ENCODE data around the gene VPS26A. TPM values are rescaled to one million over a fixed set of nuclear protein-coding genes. Genes with fewer than 3 reads are reported as not detected.

Gene VPS26A
- total RNA-seq, 2 experiments from 2014 or later, result 32.8 to 33.0 TPM

- ChIA-PET POLR2A (no interaction called here), CTCF (interaction anchor here (1.0 to 1.3 kb wide), 2 partner anchors 19 to 60 kb away, joined by 3 to 4 read pairs; no protein-coding TSS in a partner anchor)
- peaks cover 72% of the 10 kb centered on the region for H3K36me3 ChIP-seq (ENCODE audit: insufficient read depth, low read length)
Measured at GRCh38 chr10:69186524-69186923, 62.5 kb downstream of the VPS26A start.

GRCh38 chr10:69201045-69201444 lies 77.1 kb downstream of the VPS26A start:
- CTCF ChIA-PET, result no interaction called here
- Mint-ChIP-seq H3K4me1 (ENCODE audit: low read depth) (no peaks in the 10 kb centered on the region), H3K36me3 (ENCODE audit: low read depth) (peaks cover 82% of the 10 kb centered on the region), H3K27me3 (no peaks in the 10 kb centered on the region), H3K4me3 (no peak overlapping the region), H3K9me3 (no peaks in the 10 kb centered on the region), H3K27ac (no peak overlapping the region)
- Histone ChIP-seq H3K4me1 (ENCODE audit: insufficient read depth, low read length) (peaks cover 20% of the 10 kb centered on the region), H3K36me3 (ENCODE audit: insufficient read depth, low read length) (peaks cover 62% of the 10 kb centered on the region), H3K27me3 (ENCODE audit: control insufficient read depth in 1 of 2, insufficient read depth in 2 of 2, low read length in 2 of 2) (no peaks in the 10 kb centered on the region), H3K4me3 (ENCODE audit: low read length) (no peak overlapping the region), H3K9me3 (ENCODE audit: control insufficient read depth in 1 of 2, insufficient read depth in 1 of 2, low read length in 2 of 2) (no peaks in the 10 kb centered on the region), H3K27ac (ENCODE audit: low read depth in 1 of 2, low read length in 2 of 2) (no peak overlapping the region)
- no peak for ATAC-seq (ENCODE audit: poor library complexity)
- POLR2A ChIA-PET, result no interaction called here
- intact Hi-C loops (cut with DNase I, micrococcal nuclease), result no loop called here
- TF ChIP-seq, protein P1, sequence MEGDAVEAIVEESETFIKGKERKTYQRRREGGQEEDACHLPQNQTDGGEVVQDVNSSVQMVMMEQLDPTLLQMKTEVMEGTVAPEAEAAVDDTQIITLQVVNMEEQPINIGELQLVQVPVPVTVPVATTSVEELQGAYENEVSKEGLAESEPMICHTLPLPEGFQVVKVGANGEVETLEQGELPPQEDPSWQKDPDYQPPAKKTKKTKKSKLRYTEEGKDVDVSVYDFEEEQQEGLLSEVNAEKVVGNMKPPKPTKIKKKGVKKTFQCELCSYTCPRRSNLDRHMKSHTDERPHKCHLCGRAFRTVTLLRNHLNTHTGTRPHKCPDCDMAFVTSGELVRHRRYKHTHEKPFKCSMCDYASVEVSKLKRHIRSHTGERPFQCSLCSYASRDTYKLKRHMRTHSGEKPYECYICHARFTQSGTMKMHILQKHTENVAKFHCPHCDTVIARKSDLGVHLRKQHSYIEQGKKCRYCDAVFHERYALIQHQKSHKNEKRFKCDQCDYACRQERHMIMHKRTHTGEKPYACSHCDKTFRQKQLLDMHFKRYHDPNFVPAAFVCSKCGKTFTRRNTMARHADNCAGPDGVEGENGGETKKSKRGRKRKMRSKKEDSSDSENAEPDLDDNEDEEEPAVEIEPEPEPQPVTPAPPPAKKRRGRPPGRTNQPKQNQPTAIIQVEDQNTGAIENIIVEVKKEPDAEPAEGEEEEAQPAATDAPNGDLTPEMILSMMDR (IDR thresholded peaks at IDR 0.05), result no peak
- no peak for DNase-seq

More at GRCh38 chr10:69186524-69186923, 62.5 kb downstream of the VPS26A start:
- Mint-ChIP-seq H3K4me1 (ENCODE audit: low read depth) (peaks cover 27% of the 10 kb centered on the region), H3K27ac (no peak overlapping the region), H3K27me3 (no peaks in the 10 kb centered on the region), H3K4me3 (no peak overlapping the region), H3K9me3 (no peaks in the 10 kb centered on the region), H3K36me3 (ENCODE audit: low read depth) (peaks cover 84% of the 10 kb centered on the region)
- TF ChIP-seq, protein P1 (IDR thresholded peaks at IDR 0.05), result no peak
- ATAC-seq (ENCODE audit: poor library complexity) (no peak), DNase-seq (no peak)
- no peaks in the 10 kb centered on the region for H3K27me3 ChIP-seq (ENCODE audit: control insufficient read depth in 1 of 2, insufficient read depth in 2 of 2, low read length in 2 of 2)
- no peak overlapping the region for H3K4me3 ChIP-seq (ENCODE audit: low read length)
- no peak overlapping the region for H3K27ac ChIP-seq (ENCODE audit: low read depth in 1 of 2, low read length in 2 of 2)
- H3K4me1 ChIP-seq (ENCODE audit: insufficient read depth, low read length), result peaks cover under 1% of the 10 kb centered on the region
- intact Hi-C loops (cut with DNase I, micrococcal nuclease), result loop anchor here in 1 of 2 experiments (10.0 kb wide), 1 partner anchor 462 kb away; the partner anchor contains the start of gene CCAR1
- no peaks in the 10 kb centered on the region for H3K9me3 ChIP-seq (ENCODE audit: control insufficient read depth in 1 of 2, insufficient read depth in 1 of 2, low read length in 2 of 2)

GRCh38 chr10:69202332-69202731 lies 78.4 kb downstream of the VPS26A start:
- Histone ChIP-seq H3K9me3 (ENCODE audit: control insufficient read depth in 1 of 2, insufficient read depth in 1 of 2, low read length in 2 of 2) (no peaks in the 10 kb centered on the region), H3K27ac (ENCODE audit: low read depth in 1 of 2, low read length in 2 of 2) (peak overlapping the region in 1 of 2 donors; percentile 1), H3K36me3 (ENCODE audit: insufficient read depth, low read length) (peaks cover 61% of the 10 kb centered on the region), H3K27me3 (ENCODE audit: control insufficient read depth in 1 of 2, insufficient read depth in 2 of 2, low read length in 2 of 2) (no peaks in the 10 kb centered on the region), H3K4me3 (ENCODE audit: low read length) (no peak overlapping the region), H3K4me1 (ENCODE audit: insufficient read depth, low read length) (peaks cover 22% of the 10 kb centered on the region)
- Mint-ChIP-seq H3K36me3 (ENCODE audit: low read depth) (peaks cover 81% of the 10 kb centered on the region), H3K4me3 (no peak overlapping the region), H3K9me3 (no peaks in the 10 kb centered on the region), H3K27ac (no peak overlapping the region), H3K4me1 (ENCODE audit: low read depth) (no peaks in the 10 kb centered on the region), H3K27me3 (no peaks in the 10 kb centered on the region)
- CTCF ChIA-PET, result no interaction called here
- ATAC-seq (ENCODE audit: poor library complexity) (peak; percentile 71), DNase-seq (peak in 3 of 14 experiments; percentile 50 to 63 (median 53))
- POLR2A ChIA-PET, result no interaction called here
- TF ChIP-seq, protein P1 (IDR thresholded peaks at IDR 0.05), result no peak
- intact Hi-C loops (cut with DNase I, micrococcal nuclease), result no loop called here
